Ramos (cell line): ENCODE results near the gene LRFN2.

Experiments used
- in situ Hi-C: fragments of 300-500 bp; cut with MboI; formaldehyde crosslinking; loops from one replicate; pipeline ENCODE4 v1.14.3; 2022; ENCODE audit warnings: low sequenced_read_pairs; ENCODE audit not compliant: unreplicated experiment

The LRFN2 gene

DNA sequence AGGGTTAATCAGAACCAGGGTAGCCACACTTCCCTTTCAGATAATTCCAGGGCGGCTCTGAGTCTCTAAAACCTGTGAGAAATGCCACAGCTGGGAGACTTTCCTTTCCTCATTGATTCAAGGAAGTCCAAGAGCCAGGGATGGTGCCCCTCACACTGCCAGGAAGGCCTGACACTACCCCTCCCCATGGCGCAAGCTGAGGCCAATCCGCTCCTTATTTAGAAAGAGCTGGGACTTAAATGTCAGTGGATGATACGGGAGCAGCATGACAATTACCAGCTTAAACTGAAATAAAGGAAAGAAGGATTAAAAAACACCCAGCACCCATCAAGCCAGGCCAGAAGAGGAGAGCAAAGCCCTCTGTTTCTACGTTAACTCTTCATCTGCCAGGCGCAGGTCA lies 244.4 kb downstream of the LRFN2 start:
- in situ Hi-C loops, result no loop called here

DNA sequence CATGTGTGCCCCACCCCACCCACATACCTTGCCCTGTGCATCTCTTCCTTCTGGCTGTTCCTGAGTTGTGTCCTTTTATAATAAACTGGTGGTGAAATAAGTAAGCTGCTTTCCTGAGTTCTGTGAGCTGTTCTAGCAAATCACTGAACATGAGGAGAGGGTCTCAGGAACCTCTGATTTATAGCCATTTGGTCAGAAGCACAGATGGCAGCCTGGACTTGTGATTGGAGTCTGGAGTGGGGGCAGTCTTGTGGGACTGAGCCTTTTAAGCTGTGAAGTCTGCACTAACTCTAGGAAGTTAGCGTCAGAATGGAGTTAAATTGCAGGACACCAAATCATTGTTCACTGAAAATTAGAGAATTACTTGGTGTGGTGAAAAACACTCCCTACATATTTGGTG lies 245.4 kb downstream of the LRFN2 start:
- in situ Hi-C loops, result no loop called here
